Brain pericyte (primary cell): ENCODE data around the gene RBBP8NL.

Source experiments
- DNase-seq: peaks from one replicate; pipeline ENCODE4 v3.0.0-alpha.2; 2012; ENCODE audit warnings: low read depth, low spot score

The RBBP8NL gene

GRCh38 chr20:62462976-62463592 lies 35.7 kb upstream of the RBBP8NL start:
- no peak for DNase-seq

- DNase-seq = no peak
Measured at GRCh38 chr20:62461834-62462233, 34.5 kb upstream of the RBBP8NL start.

- DNase-seq = no peak
Measured at GRCh38 chr20:62461157-62461556, 33.8 kb upstream of the RBBP8NL start.

- DNase-seq = no peak
Measured at GRCh38 chr20:62460678-62461077, 33.3 kb upstream of the RBBP8NL start.

- DNase-seq = no peak
Measured at GRCh38 chr20:62459488-62459887, 32.1 kb upstream of the RBBP8NL start.

GRCh38 chr20:62458275-62459251 lies 31.2 kb upstream of the RBBP8NL start:
- no peak for DNase-seq

- no peak for DNase-seq
Measured at GRCh38 chr20:62457831-62458230, 30.5 kb upstream of the RBBP8NL start.

GRCh38 chr20:62457098-62457497 lies 29.8 kb upstream of the RBBP8NL start:
- DNase-seq = no peak

- DNase-seq = no peak
Measured at GRCh38 chr20:62455929-62456328, 28.6 kb upstream of the RBBP8NL start.

- DNase-seq = no peak
Measured at GRCh38 chr20:62454904-62455636, 27.7 kb upstream of the RBBP8NL start.

GRCh38 chr20:62453186-62453808 lies 26.0 kb upstream of the RBBP8NL start:
- DNase-seq = no peak

- no peak for DNase-seq
Measured at GRCh38 chr20:62452475-62453095, 25.2 kb upstream of the RBBP8NL start.

GRCh38 chr20:62451970-62452369 lies 24.6 kb upstream of the RBBP8NL start:
- no peak for DNase-seq

GRCh38 chr20:62451156-62451767 lies 23.9 kb upstream of the RBBP8NL start:
- no peak for DNase-seq

- DNase-seq = no peak
Measured at GRCh38 chr20:62449951-62450691, 22.8 kb upstream of the RBBP8NL start.

GRCh38 chr20:62448788-62449187 lies 21.4 kb upstream of the RBBP8NL start:
- no peak for DNase-seq

- no peak for DNase-seq
Measured at GRCh38 chr20:62448038-62448437, 20.7 kb upstream of the RBBP8NL start.

GRCh38 chr20:62446888-62447869 lies 19.8 kb upstream of the RBBP8NL start:
- DNase-seq = no peak

- no peak for DNase-seq
Measured at GRCh38 chr20:62446481-62446880, 19.1 kb upstream of the RBBP8NL start.
